ENCODE measurements around the gene DEFB128.
"Not testable (repeated sequence)": the region's sequence is repeated elsewhere in the genome, so short reads cannot be mapped to it uniquely, and the experiment has no call there.

Gene DEFB128

DNA sequence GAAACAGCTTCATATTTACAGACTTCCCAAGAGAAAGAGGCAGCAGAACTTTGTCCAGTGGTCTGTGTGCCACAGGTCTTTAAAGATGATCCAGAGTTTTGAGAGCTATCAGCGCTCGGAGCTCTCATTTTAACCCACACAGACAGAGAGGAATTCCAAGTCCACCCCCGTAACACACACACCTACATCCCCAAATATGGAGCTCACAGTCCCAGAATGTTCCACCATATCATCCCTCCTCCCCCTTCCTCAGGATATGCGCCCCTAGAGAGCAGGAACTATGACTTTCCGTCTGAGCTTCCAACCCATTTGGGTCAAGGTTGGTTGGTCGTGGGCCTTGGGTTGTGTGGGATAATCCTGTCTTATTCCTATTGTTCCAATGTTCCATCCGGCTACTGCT lies at the start of gene DEFB128:
Gene DEFB128 (minus strand): TSS at position 101 of the 400 bp plus-strand sequence. CDS start 88 bp downstream, at position 13.
- H3K4me1 Mint-ChIP-seq = no peaks in the 10 kb centered on the region
- ATAC-seq (no peak), DNase-seq (no peak)
- no peak within 1 kb of the TSS for H3K27ac Mint-ChIP-seq
- peaks cover 39% of the 10 kb centered on the region for H3K27me3 Mint-ChIP-seq
- no peaks in the 10 kb centered on the region for H3K9me3 Mint-ChIP-seq
- no peak within 1 kb of the TSS for H3K4me3 Mint-ChIP-seq
- no peaks in the 10 kb centered on the region for H3K36me3 Mint-ChIP-seq (ENCODE audit: low read depth)

DNA sequence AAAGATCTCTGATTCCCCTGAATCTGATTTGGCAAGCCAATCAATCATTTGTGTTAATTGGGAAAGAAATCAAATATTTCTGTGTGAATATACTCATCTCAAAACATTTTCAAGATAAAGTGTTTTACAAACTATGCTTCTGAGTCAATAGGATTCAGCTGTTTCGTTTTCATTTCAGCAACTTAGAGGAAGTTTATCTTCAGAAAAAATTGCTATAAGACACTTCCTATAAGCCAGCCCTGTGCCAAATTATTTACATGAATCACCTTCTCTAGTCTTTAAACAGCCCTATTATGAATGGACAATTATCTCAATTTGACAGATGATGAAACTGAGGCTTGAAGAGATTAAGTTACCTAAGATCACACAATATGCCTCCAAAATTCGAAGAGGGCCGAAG lies 48.4 kb upstream of the DEFB128 start:
- Mint-ChIP-seq H3K9me3 (no peaks in the 10 kb centered on the region), H3K36me3 (ENCODE audit: low read depth) (no peaks in the 10 kb centered on the region), H3K4me3 (peak overlapping the region; percentile 57), H3K27me3 (no peaks in the 10 kb centered on the region), H3K27ac (peak overlapping the region; percentile 37), H3K4me1 (peaks cover 22% of the 10 kb centered on the region)
- DNase-seq = no peak
- peak; percentile 57 for ATAC-seq

DNA sequence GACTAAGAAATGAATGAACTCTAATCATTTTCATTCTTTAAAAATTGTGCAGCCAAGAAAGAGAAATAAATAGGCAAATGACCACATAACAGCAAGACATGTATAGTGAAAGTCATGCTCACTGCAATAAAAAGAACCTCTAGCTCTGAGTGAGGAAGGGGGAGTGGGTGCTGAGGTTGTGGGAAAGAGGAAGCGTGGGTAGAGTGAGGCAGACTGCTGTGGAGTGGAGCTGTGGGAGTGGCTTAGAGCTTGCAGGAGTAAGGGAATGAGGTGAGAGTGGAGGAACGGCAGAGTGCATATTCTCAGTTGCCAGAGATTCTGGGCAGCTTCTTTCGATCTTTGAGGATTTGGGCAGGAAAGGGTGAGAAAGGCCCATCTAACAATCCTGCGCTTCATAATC lies 48.0 kb upstream of the DEFB128 start:
- Mint-ChIP-seq H3K9me3 (no peaks in the 10 kb centered on the region), H3K4me1 (peaks cover 22% of the 10 kb centered on the region), H3K36me3 (ENCODE audit: low read depth) (no peaks in the 10 kb centered on the region), H3K27me3 (no peaks in the 10 kb centered on the region), H3K27ac (peak overlapping the region; percentile 37), H3K4me3 (peak overlapping the region; percentile 57)
- ATAC-seq (peak; percentile 85), DNase-seq (peak; percentile 17)

DNA sequence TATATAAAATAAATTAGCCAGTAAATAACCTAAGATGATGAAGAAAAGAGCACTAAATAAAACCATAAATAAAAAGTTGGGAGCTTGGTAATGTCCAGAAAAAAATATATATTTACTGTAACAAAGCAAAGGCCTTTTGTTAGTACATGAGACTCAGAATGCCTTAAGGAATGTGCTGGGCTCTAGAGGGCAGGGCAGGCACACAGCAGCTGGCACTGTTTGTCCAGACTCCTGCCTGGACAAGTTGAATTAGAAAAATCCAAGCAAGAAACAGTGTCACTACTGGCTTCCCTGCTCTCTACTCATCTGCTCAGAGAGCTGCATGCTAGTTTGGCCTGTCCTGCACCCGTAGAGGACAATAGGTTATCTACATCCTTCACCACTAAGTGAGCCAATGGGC lies 46.4 kb upstream of the DEFB128 start:
- Mint-ChIP-seq H3K4me3 (no peak overlapping the region), H3K9me3 (no peaks in the 10 kb centered on the region), H3K27ac (no peak overlapping the region), H3K4me1 (peaks cover 22% of the 10 kb centered on the region), H3K27me3 (no peaks in the 10 kb centered on the region), H3K36me3 (ENCODE audit: low read depth) (no peaks in the 10 kb centered on the region)
- no peak for ATAC-seq
- DNase-seq = no peak

DNA sequence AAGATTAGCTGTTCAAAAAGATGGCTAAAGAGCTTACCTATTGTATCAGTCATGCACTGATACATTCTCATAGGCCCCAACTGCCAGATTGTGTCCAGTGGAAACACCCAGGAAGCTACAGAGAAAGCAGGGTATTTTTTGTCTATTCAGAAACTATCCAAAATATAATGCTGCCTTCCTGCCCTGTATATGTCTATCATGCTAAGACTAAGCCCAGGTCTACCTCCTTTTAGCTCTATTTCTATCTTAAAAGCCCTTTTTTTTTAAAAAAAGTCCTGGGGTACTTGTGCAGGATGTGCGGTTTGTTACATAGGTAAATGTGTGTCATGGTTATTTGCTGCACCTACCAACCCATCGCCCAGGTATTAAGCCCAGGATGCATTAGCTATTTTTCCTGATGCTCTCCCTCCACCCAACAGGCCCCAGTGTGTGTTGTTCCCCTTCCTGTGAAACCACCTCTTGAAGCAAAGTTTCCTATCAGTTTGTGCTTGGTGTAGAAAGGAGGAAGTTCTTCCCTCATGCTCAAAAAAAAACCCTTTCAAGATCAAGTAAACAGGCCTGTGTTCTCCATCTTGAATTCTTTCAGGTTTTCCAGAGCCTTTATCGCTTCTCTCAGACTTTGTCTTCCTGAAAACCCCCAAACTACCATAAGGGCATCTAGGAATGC lies 38.1 kb upstream of the DEFB128 start:
- Mint-ChIP-seq H3K9me3 (peaks cover 6% of the 10 kb centered on the region), H3K27ac (peak overlapping the region; percentile 37), H3K4me3 (no peak overlapping the region), H3K4me1 (peaks cover 22% of the 10 kb centered on the region), H3K36me3 (ENCODE audit: low read depth) (no peaks in the 10 kb centered on the region), H3K27me3 (peaks cover 2% of the 10 kb centered on the region)
- no peak for DNase-seq
- ATAC-seq = no peak

DNA sequence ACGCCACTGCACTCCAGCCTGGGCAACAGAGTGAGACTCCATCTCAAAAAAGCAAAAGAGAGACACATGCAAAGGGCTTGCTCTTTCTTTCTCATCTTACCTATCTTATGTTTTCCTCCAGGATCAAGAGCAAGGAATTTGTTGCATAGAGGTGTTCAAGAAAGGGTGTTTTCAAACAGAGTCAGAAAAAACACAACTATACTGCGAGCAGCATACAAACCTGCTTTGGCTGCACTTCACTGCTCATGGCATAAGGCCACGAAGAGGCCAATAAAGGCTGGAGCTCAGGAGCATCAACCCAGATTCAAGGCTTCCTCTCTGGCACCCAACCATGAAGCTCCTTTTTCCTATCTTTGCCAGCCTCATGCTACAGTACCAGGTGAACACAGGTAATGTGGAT lies 37.4 kb upstream of the DEFB128 start, which contains the start of gene DEFB129:
Gene DEFB129 (plus strand): TSS at position 301 of the 400 bp plus-strand sequence. CDS start 31 bp downstream, at position 332.
- peaks cover 22% of the 10 kb centered on the region for H3K4me1 Mint-ChIP-seq
- peaks cover 6% of the 10 kb centered on the region for H3K9me3 Mint-ChIP-seq
- H3K27me3 Mint-ChIP-seq = peaks cover 4% of the 10 kb centered on the region
- no peaks in the 10 kb centered on the region for H3K36me3 Mint-ChIP-seq (ENCODE audit: low read depth)
- DNase-seq (no peak), ATAC-seq (no peak)
- peak within 1 kb of the TSS; percentile 37 for H3K27ac Mint-ChIP-seq
- no peak within 1 kb of the TSS for H3K4me3 Mint-ChIP-seq

DNA sequence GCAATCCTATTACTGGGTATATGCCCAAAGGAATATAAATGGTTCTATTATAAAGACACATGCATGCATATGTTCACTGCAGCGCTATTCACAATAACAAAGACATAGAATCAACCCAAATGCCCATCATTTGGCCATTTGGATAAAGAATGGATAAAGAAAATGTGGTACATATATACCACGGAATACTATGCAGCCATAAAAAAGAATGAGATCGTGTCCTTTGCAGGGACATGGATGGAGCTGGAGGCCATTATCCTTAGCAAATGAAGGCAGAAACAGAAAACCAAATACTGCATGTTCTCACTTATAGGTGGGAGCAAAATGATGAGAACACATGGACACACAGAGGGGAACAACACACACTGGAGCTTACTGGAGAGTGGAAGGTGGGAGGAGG lies 36.4 kb upstream of the DEFB128 start:
- ATAC-seq; H3K4me3 Mint-ChIP-seq; H3K36me3 Mint-ChIP-seq (ENCODE audit: low read depth); DNase-seq; H3K27ac Mint-ChIP-seq; H3K27me3 Mint-ChIP-seq; H3K9me3 Mint-ChIP-seq: not testable (repeated sequence)
- peaks cover 22% of the 10 kb centered on the region for H3K4me1 Mint-ChIP-seq

DNA sequence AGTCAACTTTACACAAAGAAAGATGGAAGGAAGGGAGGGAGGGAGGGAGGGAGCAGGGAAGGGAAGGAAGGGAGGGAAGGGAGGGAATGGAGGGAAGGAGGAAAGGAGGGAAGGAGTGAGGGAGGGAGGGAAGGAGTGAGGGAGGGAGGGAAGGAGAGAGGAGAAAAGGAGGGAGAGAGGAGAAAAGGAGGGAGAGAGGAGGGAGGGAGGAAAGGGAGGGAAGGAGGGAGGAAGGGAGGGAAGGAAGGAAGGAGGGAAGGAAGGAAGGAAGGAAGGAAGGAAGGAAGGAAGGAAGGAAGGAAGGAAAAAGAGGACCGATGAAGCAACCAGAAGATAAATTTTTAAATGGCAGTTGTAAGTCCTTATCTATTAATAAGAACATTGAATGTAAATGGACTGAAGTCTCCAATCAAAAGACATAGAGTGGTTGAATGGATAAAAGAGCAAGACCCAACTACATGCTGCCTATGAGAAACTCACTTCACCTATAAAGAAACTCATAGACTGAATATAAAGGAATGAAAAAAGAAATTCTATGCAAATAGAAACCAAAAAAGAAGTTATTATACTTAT lies 31.8 kb upstream of the DEFB128 start:
- ATAC-seq (no peak), DNase-seq (no peak)
- Mint-ChIP-seq H3K27me3 (peaks cover 30% of the 10 kb centered on the region), H3K27ac (no peak overlapping the region), H3K4me3 (no peak overlapping the region), H3K9me3 (peaks cover 6% of the 10 kb centered on the region), H3K4me1 (peaks cover 3% of the 10 kb centered on the region), H3K36me3 (ENCODE audit: low read depth) (no peaks in the 10 kb centered on the region)

DNA sequence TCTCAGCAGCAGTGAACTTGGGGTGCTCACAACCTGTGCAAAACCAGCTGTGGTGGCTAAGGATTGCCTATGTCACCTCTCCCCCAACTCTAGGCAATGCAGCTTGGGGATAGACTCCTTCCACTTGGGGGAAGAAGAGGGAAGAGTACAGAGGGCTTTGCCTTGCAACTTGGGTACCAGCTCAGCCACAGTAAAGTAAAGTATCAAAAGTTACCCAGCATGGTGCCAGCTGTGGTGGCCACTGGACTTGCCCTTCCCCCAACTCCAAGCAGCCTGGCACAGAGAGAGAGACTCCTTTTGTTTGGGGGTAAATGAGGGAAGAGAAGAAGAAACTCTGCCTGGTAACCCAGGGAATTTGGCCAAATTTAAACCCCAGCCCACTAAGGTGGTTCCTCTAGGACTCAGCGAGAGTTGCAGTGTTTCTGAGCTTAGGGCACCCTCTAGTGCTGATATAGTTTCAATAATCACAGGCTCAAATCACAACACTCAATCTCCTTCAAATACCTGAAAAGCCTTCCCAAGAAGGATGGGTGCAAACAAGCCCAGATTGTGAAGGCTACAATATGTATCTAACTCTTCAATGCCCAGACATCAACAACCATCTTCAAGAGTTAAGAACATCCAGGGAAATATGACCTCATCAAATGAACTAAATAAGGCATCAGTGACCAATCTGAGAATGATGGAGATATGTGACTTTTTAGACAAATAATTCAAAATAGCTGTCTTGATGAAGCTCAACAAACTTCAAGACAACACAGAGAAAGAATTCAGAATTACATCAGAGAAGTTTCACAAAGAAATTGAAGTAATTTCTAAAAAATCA lies 30.0 kb upstream of the DEFB128 start:
- no peak overlapping the region for H3K4me3 Mint-ChIP-seq
- DNase-seq = no peak
- no peaks in the 10 kb centered on the region for H3K36me3 Mint-ChIP-seq (ENCODE audit: low read depth)
- no peak for ATAC-seq
- H3K27me3 Mint-ChIP-seq = peaks cover 30% of the 10 kb centered on the region
- H3K27ac Mint-ChIP-seq = no peak overlapping the region
- no peaks in the 10 kb centered on the region for H3K9me3 Mint-ChIP-seq
- H3K4me1 Mint-ChIP-seq = no peaks in the 10 kb centered on the region

DNA sequence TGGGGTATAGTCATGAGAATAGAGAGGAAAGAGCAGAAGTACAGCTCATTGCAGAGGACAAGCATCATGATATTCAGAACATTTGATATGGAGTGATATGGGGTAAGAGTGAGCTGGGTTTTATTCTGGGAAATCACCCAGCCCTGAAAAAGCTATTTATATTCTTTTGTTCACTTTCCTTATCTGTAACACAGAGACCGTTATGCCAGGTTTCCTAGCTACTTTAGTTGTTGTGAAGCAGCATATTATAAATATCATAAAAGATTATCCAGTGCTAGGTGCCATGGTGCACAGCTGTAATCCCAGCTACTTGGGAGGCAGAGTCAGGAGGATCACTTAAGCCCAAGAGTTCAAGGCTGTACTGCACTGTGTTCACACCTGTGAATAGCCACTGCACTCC lies 27.8 kb upstream of the DEFB128 start:
- Mint-ChIP-seq H3K27ac (no peak overlapping the region), H3K27me3 (peaks cover 28% of the 10 kb centered on the region), H3K9me3 (no peaks in the 10 kb centered on the region), H3K4me1 (no peaks in the 10 kb centered on the region), H3K4me3 (no peak overlapping the region), H3K36me3 (ENCODE audit: low read depth) (no peaks in the 10 kb centered on the region)
- ATAC-seq (no peak), DNase-seq (no peak)

DNA sequence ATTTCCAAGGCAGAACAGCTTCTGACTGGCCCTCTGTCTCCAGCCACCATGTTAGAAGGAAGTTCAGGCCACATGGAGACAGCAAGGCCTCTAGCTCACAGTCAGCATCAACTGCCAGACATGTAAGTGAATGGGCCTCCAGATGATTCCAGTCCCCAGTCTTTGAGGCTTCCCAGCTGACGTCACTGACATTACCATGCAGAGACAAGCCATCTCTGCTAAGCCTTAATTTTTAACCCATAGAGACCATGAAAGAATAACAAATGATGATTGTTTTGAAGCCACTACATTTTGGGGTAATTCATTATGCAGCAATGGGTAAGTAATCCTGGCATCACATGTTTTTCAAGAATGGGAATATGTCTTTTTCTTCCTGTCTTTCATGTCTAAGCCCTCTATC lies 26.3 kb upstream of the DEFB128 start:
- H3K9me3 Mint-ChIP-seq = no peaks in the 10 kb centered on the region
- ATAC-seq (no peak), DNase-seq (no peak)
- no peaks in the 10 kb centered on the region for H3K4me1 Mint-ChIP-seq
- no peak overlapping the region for H3K4me3 Mint-ChIP-seq
- no peaks in the 10 kb centered on the region for H3K36me3 Mint-ChIP-seq (ENCODE audit: low read depth)
- peaks cover 22% of the 10 kb centered on the region for H3K27me3 Mint-ChIP-seq
- H3K27ac Mint-ChIP-seq = no peak overlapping the region

DNA sequence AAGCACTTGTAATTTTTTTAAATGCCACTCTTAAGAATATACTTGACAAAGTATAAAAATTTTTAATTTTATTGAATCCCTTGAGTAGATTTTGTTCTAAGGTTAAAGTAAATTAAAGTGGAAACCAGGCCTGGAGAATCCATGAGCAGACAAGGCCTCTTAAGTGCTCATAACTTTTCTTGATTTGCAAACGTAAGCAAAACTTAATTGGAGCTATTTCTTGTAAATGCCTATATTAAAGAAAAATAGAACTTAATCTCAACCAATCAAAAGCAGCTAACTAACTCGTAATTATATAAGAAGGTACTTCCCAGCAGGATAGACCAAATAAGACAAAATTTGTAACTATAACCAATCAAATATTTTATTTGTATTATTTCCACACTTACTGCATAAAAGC lies 24.9 kb upstream of the DEFB128 start:
- peaks cover 10% of the 10 kb centered on the region for H3K27me3 Mint-ChIP-seq
- no peaks in the 10 kb centered on the region for H3K9me3 Mint-ChIP-seq
- no peaks in the 10 kb centered on the region for H3K4me1 Mint-ChIP-seq
- H3K4me3 Mint-ChIP-seq = no peak overlapping the region
- no peak overlapping the region for H3K27ac Mint-ChIP-seq
- ATAC-seq (no peak), DNase-seq (no peak)
- no peaks in the 10 kb centered on the region for H3K36me3 Mint-ChIP-seq (ENCODE audit: low read depth)

DNA sequence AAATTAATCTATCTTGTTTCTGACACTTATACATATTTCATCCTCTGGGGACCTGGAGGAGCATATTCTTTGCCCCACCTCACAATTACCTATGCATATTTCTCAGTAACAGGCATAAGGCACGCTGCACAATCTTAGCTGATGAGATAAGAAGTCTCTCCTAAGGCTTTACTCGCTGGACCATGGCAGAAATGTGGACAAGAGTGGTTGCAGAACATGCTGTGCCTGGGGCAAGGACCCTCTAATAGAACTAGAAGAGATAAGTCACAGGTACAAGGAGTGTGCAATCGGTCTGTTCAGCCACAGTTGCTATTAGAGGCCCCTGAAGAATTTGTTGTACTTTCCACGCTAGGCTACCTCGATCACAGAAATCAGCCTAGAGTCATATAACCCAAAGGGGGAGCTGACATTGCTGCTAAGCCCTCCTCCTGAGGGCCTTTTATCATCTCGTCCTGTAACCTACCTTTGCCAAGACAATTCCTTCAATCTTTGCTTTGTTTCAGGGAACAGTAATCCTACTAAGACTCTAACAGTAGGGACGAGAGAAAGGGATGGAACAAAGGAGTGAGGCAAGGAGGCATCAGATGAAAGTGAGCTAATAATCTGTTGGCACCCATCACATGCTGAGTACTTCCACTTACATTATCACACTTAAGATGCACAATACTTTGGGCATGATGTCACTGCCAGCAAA lies 21.4 kb upstream of the DEFB128 start:
- Mint-ChIP-seq H3K27me3 (no peaks in the 10 kb centered on the region), H3K9me3 (no peaks in the 10 kb centered on the region), H3K36me3 (ENCODE audit: low read depth) (no peaks in the 10 kb centered on the region), H3K27ac (no peak overlapping the region), H3K4me3 (no peak overlapping the region), H3K4me1 (no peaks in the 10 kb centered on the region)
- DNase-seq (no peak), ATAC-seq (no peak)

DNA sequence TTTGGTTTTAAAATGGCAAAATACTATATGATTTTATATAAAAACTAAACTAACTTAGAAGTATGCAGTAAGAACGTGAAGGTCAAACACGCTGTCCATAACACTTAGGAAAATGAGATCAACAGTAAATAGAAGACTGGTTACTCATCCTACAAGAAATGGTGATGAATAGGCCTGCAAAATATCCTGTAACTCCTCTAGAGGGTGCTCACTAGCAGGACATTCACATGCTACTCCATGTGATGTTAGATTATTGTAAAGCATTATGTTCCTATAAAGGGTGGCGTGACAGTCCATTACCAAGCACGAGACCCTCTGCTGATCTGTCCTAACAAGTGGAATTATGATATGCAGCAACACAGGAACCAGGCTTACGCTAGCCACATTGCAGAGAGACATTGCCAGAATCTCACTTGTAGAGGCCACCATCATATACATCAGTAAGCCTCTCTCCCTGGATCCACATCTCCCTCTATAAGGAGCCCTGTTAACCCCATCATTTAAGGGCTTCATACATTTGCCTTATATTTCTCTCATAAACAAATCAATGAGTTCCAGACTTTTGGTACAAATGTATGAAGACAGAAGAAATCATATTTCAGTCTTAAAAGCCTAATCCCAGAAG lies 19.5 kb upstream of the DEFB128 start:
- Mint-ChIP-seq H3K9me3 (no peaks in the 10 kb centered on the region), H3K27ac (no peak overlapping the region), H3K27me3 (no peaks in the 10 kb centered on the region), H3K36me3 (ENCODE audit: low read depth) (no peaks in the 10 kb centered on the region), H3K4me1 (no peaks in the 10 kb centered on the region), H3K4me3 (no peak overlapping the region)
- peak; percentile 84 for ATAC-seq
- no peak for DNase-seq
